NCI-H82 treated with DMSO at 0.1 percent for 48 hours (cell line): ENCODE data around the gene PEA15.

Experiments used
- DNase-seq: peaks from one replicate; lab custom pipeline; 2025; ENCODE audit not compliant: unreplicated experiment; lab: John Stamatoyannopoulos, UW

PEA15 gene

GRCh38 chr1:160207771-160208556, 2.8 kb downstream of the PEA15 start:
- DNase-seq = no peak

- DNase-seq = no peak
These were observed 3.6 kb downstream of the PEA15 start for GRCh38 chr1:160208557-160209320.

GRCh38 chr1:160209321-160210046, 4.3 kb downstream of the PEA15 start:
- DNase-seq = peak; percentile 44

- DNase-seq = no peak
These were observed 5.4 kb downstream of the PEA15 start for GRCh38 chr1:160210561-160210960.

GRCh38 chr1:160211046-160211790, 6.0 kb downstream of the PEA15 start:
- no peak for DNase-seq

GRCh38 chr1:160214481-160215140, 9.4 kb downstream of the PEA15 start:
- DNase-seq = no peak

GRCh38 chr1:160216301-160216700, 11.1 kb downstream of the PEA15 start:
- no peak for DNase-seq

GRCh38 chr1:160217481-160218051, 12.4 kb downstream of the PEA15 start:
- DNase-seq = no peak

GRCh38 chr1:160219062-160219929, 14.1 kb downstream of the PEA15 start:
- no peak for DNase-seq

GRCh38 chr1:160220301-160220700, 15.1 kb downstream of the PEA15 start:
- DNase-seq = no peak

GRCh38 chr1:160221089-160221488, 15.9 kb downstream of the PEA15 start:
- DNase-seq = no peak

GRCh38 chr1:160222546-160222945, 17.4 kb downstream of the PEA15 start:
- no peak for DNase-seq

- DNase-seq = no peak
These were observed 19.4 kb downstream of the PEA15 start for GRCh38 chr1:160224606-160225005.

- DNase-seq = no peak
These were observed 20.2 kb downstream of the PEA15 start for GRCh38 chr1:160225345-160225744.

GRCh38 chr1:160226623-160227022, 21.4 kb downstream of the PEA15 start:
- DNase-seq = no peak

- no peak for DNase-seq
These were observed 21.9 kb downstream of the PEA15 start for GRCh38 chr1:160227034-160227433.

GRCh38 chr1:160227561-160227960, 22.4 kb downstream of the PEA15 start:
- DNase-seq = no peak

- no peak for DNase-seq
These were observed 23.2 kb downstream of the PEA15 start for GRCh38 chr1:160228431-160228830.

GRCh38 chr1:160232911-160233310, 27.7 kb downstream of the PEA15 start:
- DNase-seq = no peak
